Transverse colon (tissue), 4 donors: ENCODE data around the gene SPTLC3.

Experiments
- EP300 ChIP-seq: sonication (generic); formaldehyde crosslinking; IDR thresholded peaks from one replicate; pipeline ENCODE4 v1.6.1; 2017; ENCODE audit warnings: antibody characterized with exemption, low read depth
- POLR2A ChIP-seq: fragments of 450-650 bp; IDR thresholded peaks from one replicate; pipeline ENCODE4 v1.6.1; 2016; ENCODE audit warnings: antibody characterized with exemption, mild to moderate bottlenecking, moderate library complexity
- POLR2AphosphoS5 ChIP-seq, 3 donors: sonication (generic); formaldehyde crosslinking; IDR thresholded peaks; one replicate each; pipeline ENCODE4 v1.6.1; 2016; ENCODE audit warnings: antibody characterized with exemption in 3 of 3
- TF ChIP-seq, protein P1 (sequence below), 5 experiments: fragments of 200-600 bp in 3 of 5; fragments of 450-650 bp in 2 of 5; sonication (generic) in 3 of 5; IDR thresholded peaks; 1 replicate in 2 of 5; 2 replicates in 3 of 5; pipeline ENCODE4 v1.5.1; 2016 to 2017; ENCODE audit warnings: antibody characterized with exemption in 5 of 5, inconsistent platforms in 3 of 5, mild to moderate bottlenecking in 2 of 5, moderate library complexity in 1 of 5

DNA sequence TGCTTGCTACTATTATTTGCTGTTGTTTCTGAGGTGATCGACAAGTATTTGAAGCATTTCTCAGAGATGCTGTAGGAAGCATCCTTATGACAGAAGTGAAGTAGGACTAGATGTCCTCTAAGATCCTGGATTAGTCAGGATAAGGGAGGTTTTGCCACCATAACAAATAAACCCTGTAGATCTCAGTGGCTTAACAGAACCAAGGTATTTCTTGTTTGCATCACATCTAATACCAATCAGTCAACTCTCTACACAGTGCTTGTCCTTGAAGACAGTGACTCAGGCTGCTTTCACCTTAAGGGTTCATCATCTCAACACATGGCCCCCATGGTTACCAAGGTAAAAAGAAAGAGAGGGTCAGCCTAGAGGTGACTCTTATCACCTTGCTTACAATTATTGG, 119.4 kb downstream of the SPTLC3 start:
- TF ChIP-seq, protein P1, sequence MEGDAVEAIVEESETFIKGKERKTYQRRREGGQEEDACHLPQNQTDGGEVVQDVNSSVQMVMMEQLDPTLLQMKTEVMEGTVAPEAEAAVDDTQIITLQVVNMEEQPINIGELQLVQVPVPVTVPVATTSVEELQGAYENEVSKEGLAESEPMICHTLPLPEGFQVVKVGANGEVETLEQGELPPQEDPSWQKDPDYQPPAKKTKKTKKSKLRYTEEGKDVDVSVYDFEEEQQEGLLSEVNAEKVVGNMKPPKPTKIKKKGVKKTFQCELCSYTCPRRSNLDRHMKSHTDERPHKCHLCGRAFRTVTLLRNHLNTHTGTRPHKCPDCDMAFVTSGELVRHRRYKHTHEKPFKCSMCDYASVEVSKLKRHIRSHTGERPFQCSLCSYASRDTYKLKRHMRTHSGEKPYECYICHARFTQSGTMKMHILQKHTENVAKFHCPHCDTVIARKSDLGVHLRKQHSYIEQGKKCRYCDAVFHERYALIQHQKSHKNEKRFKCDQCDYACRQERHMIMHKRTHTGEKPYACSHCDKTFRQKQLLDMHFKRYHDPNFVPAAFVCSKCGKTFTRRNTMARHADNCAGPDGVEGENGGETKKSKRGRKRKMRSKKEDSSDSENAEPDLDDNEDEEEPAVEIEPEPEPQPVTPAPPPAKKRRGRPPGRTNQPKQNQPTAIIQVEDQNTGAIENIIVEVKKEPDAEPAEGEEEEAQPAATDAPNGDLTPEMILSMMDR (IDR thresholded peaks at IDR 0.05), result no peak
- TF ChIP-seq POLR2A (no peak), POLR2AphosphoS5 (IDR thresholded peaks at IDR 0.05) (no peak), EP300 (no peak)
